Measurements from ENCODE around the gene AFF1.
"Not testable (repeated sequence)": the region's sequence is repeated elsewhere in the genome, so short reads cannot be mapped to it uniquely, and the experiment has no call there.

Gene AFF1

GRCh38 chr4:87069037-87069742 is 134.4 kb downstream of the AFF1 start:
- H3K36me3 ChIP-seq: no peaks in the 10 kb centered on the region

GRCh38 chr4:87071401-87071800 is 136.6 kb downstream of the AFF1 start:
- DNase-seq: no peak
- H3K9me3 ChIP-seq: no peaks in the 10 kb centered on the region
- TF ChIP-seq, protein P1, sequence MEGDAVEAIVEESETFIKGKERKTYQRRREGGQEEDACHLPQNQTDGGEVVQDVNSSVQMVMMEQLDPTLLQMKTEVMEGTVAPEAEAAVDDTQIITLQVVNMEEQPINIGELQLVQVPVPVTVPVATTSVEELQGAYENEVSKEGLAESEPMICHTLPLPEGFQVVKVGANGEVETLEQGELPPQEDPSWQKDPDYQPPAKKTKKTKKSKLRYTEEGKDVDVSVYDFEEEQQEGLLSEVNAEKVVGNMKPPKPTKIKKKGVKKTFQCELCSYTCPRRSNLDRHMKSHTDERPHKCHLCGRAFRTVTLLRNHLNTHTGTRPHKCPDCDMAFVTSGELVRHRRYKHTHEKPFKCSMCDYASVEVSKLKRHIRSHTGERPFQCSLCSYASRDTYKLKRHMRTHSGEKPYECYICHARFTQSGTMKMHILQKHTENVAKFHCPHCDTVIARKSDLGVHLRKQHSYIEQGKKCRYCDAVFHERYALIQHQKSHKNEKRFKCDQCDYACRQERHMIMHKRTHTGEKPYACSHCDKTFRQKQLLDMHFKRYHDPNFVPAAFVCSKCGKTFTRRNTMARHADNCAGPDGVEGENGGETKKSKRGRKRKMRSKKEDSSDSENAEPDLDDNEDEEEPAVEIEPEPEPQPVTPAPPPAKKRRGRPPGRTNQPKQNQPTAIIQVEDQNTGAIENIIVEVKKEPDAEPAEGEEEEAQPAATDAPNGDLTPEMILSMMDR (IDR thresholded peaks at IDR 0.05): no peak
- H3K27me3 ChIP-seq: no peaks in the 10 kb centered on the region
- H3K27ac ChIP-seq: no peak overlapping the region
- no peaks in the 10 kb centered on the region for H3K36me3 ChIP-seq
- intact Hi-C loops (cut with DNase I; ENCODE audit: low total_unique reads): no loop called here
- H3K4me1 ChIP-seq: peaks cover 0 to 58% (median 36%) of the 10 kb centered on the region in 4 donors
- H3K4me3 ChIP-seq: no peak overlapping the region

More at GRCh38 chr4:87069037-87069742, 134.4 kb downstream of the AFF1 start:
- Histone ChIP-seq H3K27ac (peak overlapping the region in 1 of 2 donors; percentile 23), H3K27me3 (no peaks in the 10 kb centered on the region), H3K4me1 (peaks cover 0 to 50% (median 33%) of the 10 kb centered on the region in 4 donors), H3K4me3 (no peak overlapping the region), H3K9me3 (no peaks in the 10 kb centered on the region)
- TF ChIP-seq, protein P1 (IDR thresholded peaks at IDR 0.05): no peak
- DNase-seq: no peak
- intact Hi-C loops (cut with DNase I; ENCODE audit: low total_unique reads): no loop called here

DNA sequence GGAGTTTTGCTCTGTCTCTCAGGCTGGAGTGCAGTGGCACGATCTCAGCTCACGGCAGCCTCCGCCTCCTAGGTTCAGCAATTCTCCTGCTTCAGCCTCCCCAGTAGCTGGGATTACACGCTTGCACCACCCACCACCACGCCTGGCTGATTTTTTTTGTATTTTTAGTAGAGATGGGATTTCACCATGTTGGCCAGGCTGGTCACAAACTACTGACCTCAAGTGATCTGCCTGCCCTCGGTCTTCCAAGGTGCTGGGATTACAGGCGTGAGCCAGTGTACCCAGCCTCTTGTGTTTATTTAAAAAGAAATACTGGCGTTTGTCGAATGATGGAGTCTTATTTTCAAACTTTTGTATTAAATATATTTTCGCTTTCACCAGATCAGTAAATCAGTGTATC is 137.7 kb downstream of the AFF1 start:
- H3K9me3 ChIP-seq; H3K27me3 ChIP-seq; DNase-seq; H3K4me3 ChIP-seq; intact Hi-C loops (cut with DNase I; ENCODE audit: low total_unique reads); H3K36me3 ChIP-seq; H3K27ac ChIP-seq: not testable (repeated sequence)
- peaks cover 0 to 69% (median 44%) of the 10 kb centered on the region in 4 donors for H3K4me1 ChIP-seq

GRCh38 chr4:87073199-87074120 is 138.6 kb downstream of the AFF1 start:
- no peak for DNase-seq
- Histone ChIP-seq H3K27ac (peak overlapping the region in 1 of 2 donors; percentile 20), H3K4me1 (peaks cover 0 to 73% (median 49%) of the 10 kb centered on the region in 4 donors), H3K27me3 (no peaks in the 10 kb centered on the region), H3K9me3 (no peaks in the 10 kb centered on the region), H3K4me3 (no peak overlapping the region), H3K36me3 (no peaks in the 10 kb centered on the region)
- TF ChIP-seq, protein P1 (IDR thresholded peaks at IDR 0.05): no peak
- intact Hi-C loops (cut with DNase I; ENCODE audit: low total_unique reads): no loop called here

- no peaks in the 10 kb centered on the region for H3K9me3 ChIP-seq
- intact Hi-C loops (cut with DNase I; ENCODE audit: low total_unique reads): no loop called here
- no peaks in the 10 kb centered on the region for H3K36me3 ChIP-seq
- H3K27ac ChIP-seq: no peak overlapping the region
- peaks cover 0 to 73% (median 49%) of the 10 kb centered on the region in 4 donors for H3K4me1 ChIP-seq
- TF ChIP-seq, protein P1 (IDR thresholded peaks at IDR 0.05): no peak
- H3K4me3 ChIP-seq: no peak overlapping the region
- no peaks in the 10 kb centered on the region for H3K27me3 ChIP-seq
- DNase-seq: no peak
These were observed 139.3 kb downstream of the AFF1 start for GRCh38 chr4:87074121-87074488.

DNA sequence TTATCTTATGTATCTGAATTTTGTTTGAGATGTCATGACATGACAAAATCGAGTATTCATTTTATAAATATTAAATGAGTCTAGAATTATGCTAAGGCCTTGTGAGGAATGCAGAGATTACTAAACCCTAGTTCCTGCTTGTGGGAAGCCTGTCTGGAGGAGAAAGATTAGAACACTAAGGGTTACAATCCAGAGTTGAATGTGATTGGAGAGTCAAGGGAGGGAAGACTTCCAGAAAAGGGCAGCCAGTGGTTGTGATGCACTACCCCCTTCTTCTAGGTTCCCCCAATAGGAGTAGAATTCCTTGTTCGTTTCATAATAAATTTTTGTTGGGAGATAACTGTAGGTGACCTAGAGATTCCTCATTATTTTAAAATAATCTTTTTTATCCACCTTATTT is 141.1 kb downstream of the AFF1 start:
- no peak overlapping the region for H3K4me3 ChIP-seq
- H3K9me3 ChIP-seq: no peaks in the 10 kb centered on the region
- TF ChIP-seq, protein P1 (IDR thresholded peaks at IDR 0.05): no peak
- intact Hi-C loops (cut with DNase I; ENCODE audit: low total_unique reads): no loop called here
- no peak for DNase-seq
- no peaks in the 10 kb centered on the region for H3K36me3 ChIP-seq
- peaks cover 0 to 78% (median 59%) of the 10 kb centered on the region in 4 donors for H3K4me1 ChIP-seq
- H3K27ac ChIP-seq: no peak overlapping the region
- H3K27me3 ChIP-seq: no peaks in the 10 kb centered on the region

All from tibial artery (tissue), 4 donors.